Right cardiac atrium (tissue), 5 donors: ENCODE data around the gene PVRIG. TPM values are rescaled to one million over a fixed set of nuclear protein-coding genes. Genes with fewer than 3 reads are reported as not detected.
"Not testable (repeated sequence)": the region's sequence is repeated elsewhere in the genome, so short reads cannot be mapped to it uniquely, and the experiment has no call there.

ENCODE experiments used
- ATAC-seq, 2 donors: fragments of 200-7000 bp; cut with Tn5 transposase; one replicate each; pipeline versions ENCODE4 v1.8.0 to v1.9.1; 2020; ENCODE audit warnings: moderate library complexity in 2 of 2, mild to moderate bottlenecking in 1 of 2
- DNase-seq, 3 donors: peaks; one replicate each; pipeline ENCODE4 v3.0.0-alpha.2; 2020
- H3K27ac ChIP-seq: one replicate; pipeline ENCODE4 v1.5.1; 2013; ENCODE audit warnings: mild to moderate bottlenecking, low read length, control low read depth, moderate library complexity
- H3K27me3 ChIP-seq: one replicate; pipeline ENCODE4 v1.6.1; 2013; ENCODE audit not compliant: control insufficient read depth, insufficient read depth
- H3K4me1 ChIP-seq: one replicate; pipeline ENCODE4 v1.6.1; 2013; ENCODE audit warnings: low read length; ENCODE audit not compliant: control insufficient read depth, insufficient read depth
- H3K4me3 ChIP-seq: one replicate; pipeline ENCODE4 v1.5.1; 2013; ENCODE audit warnings: low read length, control low read depth
- H3K9me3 ChIP-seq: one replicate; pipeline ENCODE4 v1.6.1; 2013; ENCODE audit warnings: low read length; ENCODE audit not compliant: control insufficient read depth
- WGBS: extraction: QIAGEN DNeasy Blood & Tissue Kit; methylation state at CpG from one replicate; pipeline ENCODE4 v1.1.7; 2013; 5-methylcytosine and 5-hydroxymethylcytosine counted together
- intact Hi-C, 4 donors: fragments of 100-400 bp; cut with DNase I; formaldehyde crosslinking; loops; one replicate each; pipeline versions ENCODE4 v1.11.0 to v1.14.0; 2022 to 2023
- polyA plus RNA-seq: library from polyadenylated mRNA; stranded (reverse); fragments of 200-250 nt; gene quantifications from one replicate; pipeline ENCODE4 v1.2.3, GENCODE V29; 2013
- total RNA-seq, 4 donors: library from RNA; stranded (reverse); fragmentation: NEBNext Ultra II Directional; extraction: Animal tissue kit (Norgen Biotek cat#: 25700); gene quantifications; one replicate each; pipeline ENCODE4 v1.2.1, GENCODE V29; 2021
- donor health status: healthy with polysubstance abuse.
- donor health status: DM: no; HTN: yes; CAD: no.
- donor health status: DM: no; HTN: no; CAD: no.
- donor health status: DM: no; HTN: yes; CAD: no; lungs with severe emphysema.
- donor health status: DM: yes; HTN: yes; CAD: no.

PVRIG gene
- total and polyA plus RNA-seq, 5 donors, result 0.07 TPM; not detected in 4

GRCh38 chr7:100239975-100240374 lies 20.2 kb downstream of the PVRIG start:
- ATAC-seq, H3K4me3 ChIP-seq, H3K4me1 ChIP-seq, H3K27me3 ChIP-seq, DNase-seq, intact Hi-C loops, H3K9me3 ChIP-seq, H3K27ac ChIP-seq: not testable (repeated sequence)
- WGBS, result 94% methylated on average over 7 of the region's 7 CpGs

GRCh38 chr7:100243385-100243784 lies 23.6 kb downstream of the PVRIG start:
- H3K27me3 ChIP-seq, H3K9me3 ChIP-seq, H3K4me3 ChIP-seq, H3K27ac ChIP-seq, intact Hi-C loops, H3K4me1 ChIP-seq: not testable (repeated sequence)
- WGBS, result 64% methylated on average over 12 of the region's 12 CpGs
- ATAC-seq (peak in 1 of 2 donors; percentile 68), DNase-seq (peak in 1 of 3 donors; percentile 61)

DNA sequence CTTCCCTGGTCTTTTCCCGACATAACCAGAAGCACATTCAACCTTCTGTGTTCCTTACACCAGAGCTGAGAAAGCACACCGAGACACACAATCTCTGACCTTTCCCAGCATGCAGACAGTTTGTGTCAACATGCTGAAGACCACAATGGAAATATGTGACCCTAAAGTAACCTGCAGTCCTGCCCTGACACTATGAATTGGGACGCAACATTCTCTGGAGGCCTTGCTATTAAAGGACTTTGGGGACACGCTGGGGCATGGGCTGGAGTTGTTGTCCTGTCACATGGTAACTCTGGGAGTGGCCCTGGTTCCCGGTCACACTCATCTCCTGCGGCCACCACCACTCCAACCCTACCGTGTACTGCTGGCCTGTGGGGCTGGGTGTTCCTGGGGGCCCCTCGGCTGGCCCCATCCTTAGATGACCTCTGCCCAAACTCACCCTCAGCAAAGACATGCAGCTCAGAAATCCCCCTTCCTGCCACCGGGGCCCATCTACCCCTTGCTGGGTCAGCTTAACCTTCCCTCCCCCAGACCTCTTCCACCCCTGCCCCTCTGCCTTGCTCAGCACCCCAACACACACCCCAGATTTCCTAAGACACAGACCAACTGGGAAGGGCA lies 25.3 kb downstream of the PVRIG start:
- WGBS, result 58% methylated on average over 9 of the region's 9 CpGs
- intact Hi-C loops, DNase-seq, H3K27me3 ChIP-seq, H3K4me1 ChIP-seq, H3K27ac ChIP-seq, H3K4me3 ChIP-seq, H3K9me3 ChIP-seq: not testable (repeated sequence)
- peak in 1 of 2 donors; percentile 42 for ATAC-seq

DNA sequence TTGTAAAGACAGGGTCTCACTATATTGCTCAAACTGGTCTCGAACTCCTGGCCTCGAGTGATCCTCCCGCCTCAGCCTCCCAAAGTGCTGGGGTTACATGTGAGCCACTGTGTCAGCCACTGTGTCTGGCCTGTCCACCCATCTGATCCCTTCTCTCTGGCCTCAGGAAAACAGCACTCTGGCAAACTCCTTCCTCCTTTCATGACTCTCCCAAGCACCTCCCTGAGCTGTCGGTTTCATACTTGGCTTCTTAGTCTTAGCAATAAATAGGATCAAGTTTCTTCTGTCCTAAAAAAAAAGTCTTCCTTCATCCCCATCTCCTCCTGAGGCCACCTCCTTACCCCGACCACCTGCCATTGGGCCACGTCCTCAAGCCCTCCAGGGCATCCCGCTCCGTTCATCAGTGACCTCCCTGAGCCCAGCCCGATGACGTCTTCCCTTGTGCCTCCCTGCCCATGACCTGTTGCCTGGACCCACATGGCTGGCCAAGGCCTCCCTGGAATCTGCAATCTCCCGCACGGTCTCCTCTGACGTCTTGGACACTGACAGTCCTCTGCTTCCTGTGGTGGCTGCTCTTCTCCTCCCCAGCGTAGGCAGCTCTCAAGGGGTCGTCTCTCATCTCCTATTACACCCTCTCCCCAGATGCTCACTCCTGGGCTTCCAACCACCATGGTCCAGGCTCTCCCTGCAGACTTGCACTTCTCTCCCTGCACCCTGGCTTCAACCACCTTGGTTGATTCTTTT lies 26.5 kb downstream of the PVRIG start:
- 84% methylated on average over 15 of the region's 15 CpGs for WGBS
- ATAC-seq, result peak in 1 of 2 donors; percentile 23
- H3K4me3 ChIP-seq, H3K27me3 ChIP-seq, H3K9me3 ChIP-seq, H3K27ac ChIP-seq, H3K4me1 ChIP-seq, intact Hi-C loops, DNase-seq: not testable (repeated sequence)

GRCh38 chr7:100246865-100247137 lies 27.1 kb downstream of the PVRIG start:
- DNase-seq, ATAC-seq, H3K4me3 ChIP-seq, H3K27me3 ChIP-seq, intact Hi-C loops, H3K4me1 ChIP-seq, H3K27ac ChIP-seq, H3K9me3 ChIP-seq: not testable (repeated sequence)
- WGBS, result 93% methylated on average over 9 of the region's 9 CpGs

- H3K27me3 ChIP-seq, result no peaks in the 10 kb centered on the region
- H3K4me3 ChIP-seq, result no peak overlapping the region
- intact Hi-C loops, result no loop called here
- 60% methylated on average over 11 of the region's 11 CpGs for WGBS
- H3K4me1 ChIP-seq, result peaks cover 2% of the 10 kb centered on the region
- ATAC-seq, result peak in 1 of 2 donors; percentile 19
- H3K9me3 ChIP-seq, result no peaks in the 10 kb centered on the region
- no peak overlapping the region for H3K27ac ChIP-seq
- DNase-seq, result no peak
Measured at GRCh38 chr7:100247152-100247757, 27.5 kb downstream of the PVRIG start.

- H3K27ac ChIP-seq, result no peak overlapping the region
- H3K27me3 ChIP-seq, result no peaks in the 10 kb centered on the region
- no peak overlapping the region for H3K4me3 ChIP-seq
- intact Hi-C loops, result no loop called here
- DNase-seq, result no peak
- WGBS, result 81% methylated on average over 10 of the region's 10 CpGs
- no peaks in the 10 kb centered on the region for H3K9me3 ChIP-seq
- H3K4me1 ChIP-seq, result peaks cover 2% of the 10 kb centered on the region
- no peak for ATAC-seq
Measured at GRCh38 chr7:100248483-100248882, 28.7 kb downstream of the PVRIG start.

DNA sequence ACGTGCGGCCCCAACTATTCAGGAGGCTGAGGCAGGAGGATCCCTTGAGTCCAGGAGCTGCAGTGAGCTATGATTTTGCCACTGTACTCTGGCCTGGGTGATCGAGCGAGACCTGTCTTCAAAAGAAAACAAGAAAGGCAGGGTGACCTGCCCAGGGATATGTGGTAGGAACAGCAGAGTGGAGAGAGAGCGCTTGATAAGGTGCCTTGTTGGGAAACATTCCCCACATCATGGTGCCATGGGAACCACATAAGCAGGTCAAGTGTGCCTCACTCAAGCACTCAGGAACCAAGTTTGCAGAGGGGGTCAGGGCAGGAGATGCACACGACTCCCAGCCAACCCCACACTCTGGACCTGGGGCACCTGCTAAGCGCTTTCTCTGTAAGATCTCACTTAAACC lies 37.3 kb downstream of the PVRIG start:
- WGBS, result 90% methylated on average over 7 of the region's 7 CpGs
- intact Hi-C loops, result no loop called here
- H3K9me3 ChIP-seq, result no peaks in the 10 kb centered on the region
- no peak for ATAC-seq
- H3K27me3 ChIP-seq, result no peaks in the 10 kb centered on the region
- no peak for DNase-seq
- H3K4me1 ChIP-seq, result no peaks in the 10 kb centered on the region
- H3K4me3 ChIP-seq, result no peak overlapping the region
- no peak overlapping the region for H3K27ac ChIP-seq

DNA sequence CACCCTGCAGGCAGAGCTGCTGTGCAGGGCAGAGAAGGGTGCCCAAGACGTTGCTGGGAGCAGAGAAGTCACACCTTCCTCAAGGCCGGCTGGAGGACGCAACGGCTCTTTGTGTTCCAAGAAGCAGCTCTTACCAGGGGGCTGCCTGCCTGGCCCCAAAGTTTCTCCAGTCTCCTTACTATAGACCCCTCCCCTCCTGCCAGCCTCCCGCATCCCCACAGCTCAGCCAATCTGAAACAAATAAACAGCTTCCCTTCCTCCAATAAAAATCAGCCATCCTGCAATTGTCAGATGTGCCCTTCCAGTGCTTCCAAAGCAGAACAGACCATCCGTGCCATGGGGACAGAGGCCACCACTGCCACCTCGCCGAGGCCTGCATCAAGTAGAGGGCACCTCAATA lies 40.2 kb downstream of the PVRIG start:
- H3K4me3 ChIP-seq, H3K27me3 ChIP-seq, DNase-seq, H3K27ac ChIP-seq, H3K9me3 ChIP-seq, H3K4me1 ChIP-seq, intact Hi-C loops, ATAC-seq: not testable (repeated sequence)
- WGBS, result 86% methylated on average over 8 of the region's 8 CpGs

GRCh38 chr7:100262896-100263295 lies 43.1 kb downstream of the PVRIG start:
- H3K27me3 ChIP-seq, H3K9me3 ChIP-seq, DNase-seq, ATAC-seq, H3K27ac ChIP-seq, H3K4me1 ChIP-seq, H3K4me3 ChIP-seq, intact Hi-C loops: not testable (repeated sequence)
- WGBS, result 97% methylated on average over 4 of the region's 4 CpGs

- H3K4me1 ChIP-seq, H3K9me3 ChIP-seq, H3K4me3 ChIP-seq, intact Hi-C loops, H3K27me3 ChIP-seq, H3K27ac ChIP-seq, ATAC-seq, DNase-seq: not testable (repeated sequence)
- 95% methylated on average over 4 of the region's 4 CpGs for WGBS
Measured at GRCh38 chr7:100264223-100264622, 44.5 kb downstream of the PVRIG start.
